Calu3 (cell line): ENCODE data around the gene CD1D. TPM values are rescaled to one million over a fixed set of nuclear protein-coding genes. Genes with fewer than 3 reads are reported as not detected.
A peak's percentile ranks its signal among the peaks of the same experiment; 100 is the strongest.

ENCODE experiments used
- BruUV-seq: library from RNA; stranded (reverse); fragments of 400-500 nt; replicated peaks from 2 replicates; lab custom pipeline; 2021; lab: Mats Ljungman, UMichigan
- CTCF ChIA-PET: fragments of 300-600 bp; sonication (Branson Sonifier 250); formaldehyde crosslinking; loops from one replicate; lab custom pipeline; 2022; ENCODE audit warnings: antibody characterized with exemption; lab: Charles Lee
- DNase-seq: peaks from one replicate; pipeline ENCODE4 v3.0.0; 2022
- H3K27ac Mint-ChIP-seq: one replicate; pipeline ENCODE4 v1.8.0; 2022; ENCODE audit warnings: mixed read lengths; ENCODE audit not compliant: unreplicated experiment
- H3K27me3 Mint-ChIP-seq: one replicate; pipeline ENCODE4 v1.8.0; 2022; ENCODE audit warnings: mixed read lengths; ENCODE audit not compliant: unreplicated experiment
- H3K36me3 Mint-ChIP-seq: one replicate; pipeline ENCODE4 v1.8.0; 2022; ENCODE audit warnings: mild to moderate bottlenecking, moderate library complexity, mixed read lengths; ENCODE audit not compliant: insufficient read depth, unreplicated experiment
- H3K4me1 Mint-ChIP-seq: one replicate; pipeline ENCODE4 v1.8.0; 2022; ENCODE audit warnings: mild to moderate bottlenecking, low read depth, mixed read lengths; ENCODE audit not compliant: unreplicated experiment
- H3K4me3 Mint-ChIP-seq: one replicate; pipeline ENCODE4 v1.8.0; 2022; ENCODE audit warnings: mild to moderate bottlenecking, low read depth, moderate library complexity, mixed read lengths; ENCODE audit not compliant: unreplicated experiment
- H3K9me3 Mint-ChIP-seq: one replicate; pipeline ENCODE4 v1.8.0; 2022; ENCODE audit warnings: low read depth, mixed read lengths; ENCODE audit not compliant: unreplicated experiment
- intact Hi-C: fragments of 100-400 bp; cut with micrococcal nuclease; formaldehyde crosslinking; loops from one replicate; pipeline ENCODE4 v1.10.0; 2022; ENCODE audit not compliant: unreplicated experiment
- total RNA-seq: library from RNA; stranded (reverse); gene quantifications from 2 replicates; pipeline ENCODE4 v1.2.3, GENCODE V29; 2022
- TF ChIP-seq, protein P1 (sequence below): fragments of 200-600 bp; IDR thresholded peaks from one replicate; pipeline ENCODE4 v1.8.0; 2022; ENCODE audit warnings: antibody characterized with exemption; ENCODE audit not compliant: unreplicated experiment

Gene CD1D
- total RNA-seq, 1 experiment from 2014 or later = 0.76 TPM

GRCh38 chr1:158200527-158200926, 19.8 kb downstream of the CD1D start:
- peaks cover 2% of the 10 kb centered on the region for H3K9me3 Mint-ChIP-seq
- CTCF ChIA-PET = no interaction called here
- H3K4me3 Mint-ChIP-seq = no peak overlapping the region
- no peak for DNase-seq
- intact Hi-C loops = loop anchor here (5.0 to 10.0 kb wide), 3 partner anchors 84 to 872 kb away; partner anchors contain the start of gene CD1C
- peaks cover 14% of the 10 kb centered on the region for H3K27me3 Mint-ChIP-seq
- BruUV-seq = no TSS peak
- H3K27ac Mint-ChIP-seq = no peak overlapping the region
- TF ChIP-seq, protein P1, sequence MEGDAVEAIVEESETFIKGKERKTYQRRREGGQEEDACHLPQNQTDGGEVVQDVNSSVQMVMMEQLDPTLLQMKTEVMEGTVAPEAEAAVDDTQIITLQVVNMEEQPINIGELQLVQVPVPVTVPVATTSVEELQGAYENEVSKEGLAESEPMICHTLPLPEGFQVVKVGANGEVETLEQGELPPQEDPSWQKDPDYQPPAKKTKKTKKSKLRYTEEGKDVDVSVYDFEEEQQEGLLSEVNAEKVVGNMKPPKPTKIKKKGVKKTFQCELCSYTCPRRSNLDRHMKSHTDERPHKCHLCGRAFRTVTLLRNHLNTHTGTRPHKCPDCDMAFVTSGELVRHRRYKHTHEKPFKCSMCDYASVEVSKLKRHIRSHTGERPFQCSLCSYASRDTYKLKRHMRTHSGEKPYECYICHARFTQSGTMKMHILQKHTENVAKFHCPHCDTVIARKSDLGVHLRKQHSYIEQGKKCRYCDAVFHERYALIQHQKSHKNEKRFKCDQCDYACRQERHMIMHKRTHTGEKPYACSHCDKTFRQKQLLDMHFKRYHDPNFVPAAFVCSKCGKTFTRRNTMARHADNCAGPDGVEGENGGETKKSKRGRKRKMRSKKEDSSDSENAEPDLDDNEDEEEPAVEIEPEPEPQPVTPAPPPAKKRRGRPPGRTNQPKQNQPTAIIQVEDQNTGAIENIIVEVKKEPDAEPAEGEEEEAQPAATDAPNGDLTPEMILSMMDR = no peak
- peaks cover 45% of the 10 kb centered on the region for H3K4me1 Mint-ChIP-seq
- H3K36me3 Mint-ChIP-seq = peaks cover 8% of the 10 kb centered on the region

DNA sequence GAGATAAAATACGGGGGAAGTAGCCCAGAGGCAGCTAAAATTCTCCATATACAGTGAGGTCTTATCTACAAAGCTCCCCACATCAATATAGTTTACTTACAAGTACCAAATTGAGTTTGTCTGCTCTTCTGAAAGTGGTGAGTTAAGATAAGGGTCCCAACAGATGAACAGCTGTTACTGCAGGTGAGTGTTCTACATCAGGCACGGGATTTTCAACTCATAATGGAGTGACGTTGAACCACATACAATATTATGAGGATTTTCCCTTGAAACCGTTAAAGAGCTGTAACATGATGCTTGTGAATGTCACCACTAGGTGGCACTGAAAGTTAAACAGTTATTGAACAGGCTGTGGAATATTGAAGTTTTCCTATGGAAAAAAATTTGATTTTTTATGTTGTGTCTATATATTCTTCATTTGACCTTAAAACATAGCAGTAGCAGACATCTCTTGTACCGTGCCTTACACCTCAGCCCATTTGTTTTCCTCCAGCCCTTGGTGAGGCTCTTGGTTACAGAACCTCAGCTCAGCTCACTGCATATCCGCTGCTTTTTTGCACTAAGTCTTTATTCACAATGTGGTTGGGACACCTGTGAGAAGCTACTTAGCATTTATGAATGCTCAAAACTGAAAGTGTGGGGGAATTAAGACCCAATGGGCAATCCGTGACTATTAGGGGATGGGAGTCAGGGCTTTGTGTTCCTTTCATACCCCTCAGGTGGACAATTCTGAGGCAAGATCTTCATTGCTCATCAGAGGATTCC, 23.2 kb downstream of the CD1D start:
- intact Hi-C loops = loop anchor here (1.0 to 10.0 kb wide), 7 partner anchors 19 to 868 kb away; partner anchors contain the start of gene CD1C
- Mint-ChIP-seq H3K9me3 (peaks cover 2% of the 10 kb centered on the region), H3K4me3 (no peak overlapping the region), H3K27ac (no peak overlapping the region), H3K4me1 (peaks cover 22% of the 10 kb centered on the region), H3K36me3 (peaks cover 8% of the 10 kb centered on the region), H3K27me3 (peaks cover 17% of the 10 kb centered on the region)
- peak; percentile 41 for DNase-seq
- no TSS peak for BruUV-seq
- CTCF ChIA-PET = interaction anchor here (1.0 to 2.1 kb wide), 12 partner anchors 9 to 867 kb away, joined by 3 to 21 read pairs (median 4); no protein-coding TSS in a partner anchor
- TF ChIP-seq, protein P1 = peak; percentile 64

GRCh38 chr1:158204458-158204827, 23.7 kb downstream of the CD1D start:
- Mint-ChIP-seq H3K36me3 (peaks cover 6% of the 10 kb centered on the region), H3K4me3 (no peak overlapping the region)
- intact Hi-C loops = loop anchor here (1.0 to 10.0 kb wide), 5 partner anchors 20 to 868 kb away; partner anchors contain the start of gene CD1C

DNA sequence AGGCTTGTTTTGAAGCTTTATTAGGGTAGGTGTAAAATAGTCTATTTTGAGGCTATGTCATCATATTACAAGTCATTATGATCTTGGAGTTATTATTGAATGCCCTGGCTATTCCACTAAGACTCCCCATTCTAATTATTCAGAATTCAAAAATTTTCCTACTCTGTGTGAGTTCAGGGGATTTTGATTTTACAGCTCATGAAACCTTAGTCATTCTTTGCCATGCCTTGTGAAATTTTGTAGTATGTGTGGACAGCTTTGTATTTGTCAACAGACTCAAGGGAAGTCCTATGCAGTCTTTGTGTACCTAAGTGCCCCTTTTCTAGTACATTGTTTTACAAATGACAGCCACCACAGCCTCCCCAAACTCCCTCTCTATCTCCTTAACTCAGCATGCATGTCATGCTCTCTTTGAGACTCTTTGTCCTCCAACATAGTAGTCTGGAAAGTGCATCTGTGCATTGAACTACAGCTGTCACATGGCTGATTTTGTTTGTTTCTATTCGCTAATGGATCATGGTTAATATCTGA, 28.0 kb downstream of the CD1D start:
- Mint-ChIP-seq H3K36me3 (no peaks in the 10 kb centered on the region), H3K27me3 (peaks cover 39% of the 10 kb centered on the region), H3K9me3 (peaks cover 2% of the 10 kb centered on the region), H3K27ac (no peak overlapping the region), H3K4me1 (peaks cover 10% of the 10 kb centered on the region), H3K4me3 (no peak overlapping the region)
- intact Hi-C loops = loop anchor here (10.0 kb wide), 1 partner anchor 76 kb away; the partner anchor contains the start of gene CD1C
- no peak for DNase-seq
- TF ChIP-seq, protein P1 = no peak
- no TSS peak for BruUV-seq
- CTCF ChIA-PET = no interaction called here

More at GRCh38 chr1:158204458-158204827, 23.7 kb downstream of the CD1D start:
- DNase-seq = no peak
- TF ChIP-seq, protein P1 = no peak
- H3K27ac Mint-ChIP-seq = no peak overlapping the region
- H3K27me3 Mint-ChIP-seq = peaks cover 17% of the 10 kb centered on the region
- peaks cover 22% of the 10 kb centered on the region for H3K4me1 Mint-ChIP-seq
- CTCF ChIA-PET = interaction anchor here (0.6 to 2.1 kb wide), 12 partner anchors 9 to 867 kb away, joined by 3 to 21 read pairs (median 4); no protein-coding TSS in a partner anchor
- BruUV-seq = no TSS peak
- peaks cover 2% of the 10 kb centered on the region for H3K9me3 Mint-ChIP-seq
